ENCODE measurements around the gene IGFBP7.
A peak's percentile ranks its signal among the peaks of the same experiment; 100 is the strongest.

The IGFBP7 gene

DNA sequence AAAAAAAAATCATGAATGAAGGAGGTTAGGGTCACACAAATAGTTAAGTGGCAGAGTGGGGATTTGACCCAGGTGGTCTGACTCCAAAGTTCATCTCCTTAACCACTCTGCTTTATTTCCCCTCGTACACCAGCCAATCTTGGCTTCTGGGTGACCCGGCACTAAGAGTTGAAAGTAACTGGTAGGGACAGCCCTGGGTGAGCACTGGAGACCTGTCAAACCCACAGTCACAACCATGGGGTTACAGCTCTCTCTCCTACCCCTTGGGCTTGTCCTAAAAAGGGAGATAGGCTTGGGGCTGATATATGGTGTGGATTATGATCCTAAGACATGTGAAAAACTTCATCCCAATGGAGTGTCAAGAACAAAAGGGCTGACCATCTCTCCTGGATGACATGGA, 12.5 kb downstream of the IGFBP7 start:
- no peak for DNase-seq (ENCODE audit: low spot score)

DNA sequence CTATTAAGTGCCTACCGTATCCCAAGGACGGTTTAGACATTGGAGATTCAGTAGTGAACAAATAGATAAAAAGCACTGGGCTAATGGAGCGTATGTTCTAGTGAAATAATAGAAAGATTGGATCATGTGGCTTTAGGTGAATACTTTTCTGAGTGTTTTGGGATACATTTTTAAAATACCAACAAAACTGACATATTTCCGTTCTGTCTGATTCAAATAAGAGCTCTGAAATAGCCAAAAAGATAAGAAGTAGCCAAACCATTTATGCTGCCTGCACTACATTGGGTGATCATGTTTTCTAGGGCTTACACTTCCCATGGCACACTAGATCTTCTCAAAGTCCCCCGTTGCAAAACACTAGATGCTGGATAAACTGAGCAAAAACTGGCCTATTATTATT, 14.2 kb downstream of the IGFBP7 start:
- no peak for DNase-seq (ENCODE audit: low spot score)

DNA sequence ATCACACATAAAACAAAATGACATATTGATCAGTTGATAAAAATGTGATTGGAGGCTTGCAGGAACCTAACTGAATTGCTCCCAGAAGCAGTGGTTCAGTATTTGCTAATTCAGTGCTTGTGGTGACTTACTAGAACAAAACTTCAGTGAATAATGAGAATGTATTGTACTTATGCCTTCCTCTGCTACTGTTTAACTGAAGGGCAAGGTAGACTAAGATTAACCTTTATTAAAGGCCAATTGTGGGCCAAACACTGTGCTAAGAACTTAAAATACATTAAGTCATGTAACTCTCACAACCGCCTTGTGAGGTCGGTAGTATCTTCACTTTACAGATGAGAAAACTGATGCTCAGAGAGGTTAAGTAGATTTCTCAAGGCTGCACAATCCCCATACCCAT, 14.9 kb downstream of the IGFBP7 start:
- DNase-seq (ENCODE audit: low spot score), result no peak

DNA sequence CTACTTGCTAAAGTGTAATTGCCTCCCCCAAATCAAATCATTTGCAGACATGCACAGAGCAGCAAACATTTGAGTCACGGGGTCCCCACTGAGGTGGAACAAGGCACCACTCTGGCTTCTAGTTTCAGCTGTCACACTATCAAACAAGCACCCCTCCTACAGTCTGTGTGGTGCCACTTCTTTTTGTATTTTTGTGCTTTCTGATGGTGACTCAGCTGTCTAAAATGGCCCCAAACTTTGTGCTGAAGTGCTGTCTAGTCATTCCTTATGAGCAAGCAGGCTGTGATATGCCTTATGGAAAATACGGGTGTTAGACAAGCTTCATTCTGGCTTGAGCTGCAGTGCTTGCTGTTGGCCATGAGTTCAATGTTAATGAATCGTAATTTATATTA, 15.4 kb downstream of the IGFBP7 start:
- DNase-seq (ENCODE audit: low spot score), result peak; percentile 51

DNA sequence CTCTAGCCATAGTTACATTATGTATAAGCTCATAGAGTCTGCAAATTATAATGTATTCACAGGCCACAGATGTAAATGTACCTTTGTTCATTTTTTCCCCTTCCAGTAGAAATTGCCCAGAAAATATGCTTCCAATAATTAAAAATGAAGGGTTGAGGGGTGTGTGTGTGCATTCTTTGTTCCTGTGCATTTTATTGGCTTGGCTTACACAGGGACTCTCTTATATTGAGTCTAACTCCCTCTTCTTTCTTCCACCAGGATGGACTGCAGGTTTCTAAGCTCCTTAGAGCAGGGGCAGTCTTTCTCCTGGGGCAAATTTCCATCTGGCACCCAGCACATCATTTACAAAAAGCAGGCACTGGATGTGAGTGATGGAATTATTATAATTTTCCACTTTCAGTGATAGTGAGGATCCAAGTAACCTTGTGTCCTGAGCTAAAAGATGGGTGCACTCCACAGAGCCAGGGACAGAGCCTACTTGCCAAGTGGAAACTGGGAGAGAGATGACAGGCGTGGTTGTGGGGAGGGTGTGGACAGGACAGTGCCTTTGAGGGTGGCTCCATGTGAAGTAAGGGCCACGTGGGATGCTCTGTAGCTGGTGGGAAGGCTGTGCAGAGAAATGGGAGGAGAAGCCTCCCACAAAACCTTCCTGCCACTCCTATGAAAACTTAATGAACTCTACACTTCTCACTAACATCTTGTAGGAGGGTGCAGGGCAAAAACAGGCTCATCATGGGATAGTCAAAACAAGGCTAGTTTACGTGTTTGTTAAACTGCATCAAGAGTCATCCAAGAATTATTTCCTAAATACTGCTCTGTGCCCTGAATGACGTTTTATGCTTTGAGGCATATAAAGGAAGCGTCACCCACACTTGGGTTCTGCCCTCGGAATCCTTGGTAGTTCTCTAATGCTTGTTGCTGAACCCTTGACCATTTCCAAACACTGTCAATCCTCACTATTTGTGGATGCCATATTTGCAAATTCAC, 16.0 kb downstream of the IGFBP7 start:
- DNase-seq (ENCODE audit: low spot score), result no peak

DNA sequence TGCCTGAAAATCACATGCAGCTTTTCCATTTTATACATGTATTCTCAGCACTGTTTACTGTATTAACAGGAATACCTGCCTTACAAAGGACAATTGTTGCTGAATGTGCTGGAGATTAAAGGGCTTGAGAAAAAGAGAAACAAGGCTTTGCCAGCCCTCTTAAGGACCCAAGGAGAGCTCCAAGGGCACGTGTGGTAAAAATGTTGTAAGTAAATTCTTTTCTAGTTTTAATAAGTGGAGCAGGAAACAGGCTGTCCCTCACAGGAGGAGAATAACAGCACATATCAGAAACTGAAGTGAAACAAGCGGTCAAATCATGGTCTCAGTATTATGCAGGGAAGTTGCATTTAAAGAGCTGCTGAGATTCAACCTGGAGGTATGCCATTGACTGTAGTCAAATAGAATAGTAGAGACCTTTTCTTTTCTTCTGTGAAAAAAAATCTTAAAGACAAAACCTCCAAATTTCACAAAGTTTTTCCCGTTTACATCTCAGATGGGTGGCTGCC, 18.5 kb downstream of the IGFBP7 start:
- no peak for DNase-seq (ENCODE audit: low spot score)

DNA sequence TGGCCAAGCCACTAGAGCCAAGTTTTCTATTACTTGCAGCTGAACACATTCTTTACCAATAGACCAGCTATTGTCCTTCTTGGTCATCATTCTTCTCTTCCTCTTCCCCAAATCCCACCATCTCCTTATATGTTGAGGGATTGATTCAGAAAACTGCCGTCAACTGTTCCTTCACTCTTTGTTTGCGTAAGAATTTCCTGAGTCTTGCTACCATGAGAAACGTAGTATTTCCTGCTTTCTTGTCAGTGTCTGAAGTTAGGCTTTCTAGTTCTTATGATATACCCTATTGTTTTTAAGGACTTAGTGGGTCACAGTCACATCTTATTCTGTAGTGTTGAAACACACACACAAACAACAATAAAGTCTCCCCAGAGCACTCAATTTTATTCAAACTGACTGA, 20.1 kb downstream of the IGFBP7 start:
- DNase-seq (ENCODE audit: low spot score), result no peak

DNA sequence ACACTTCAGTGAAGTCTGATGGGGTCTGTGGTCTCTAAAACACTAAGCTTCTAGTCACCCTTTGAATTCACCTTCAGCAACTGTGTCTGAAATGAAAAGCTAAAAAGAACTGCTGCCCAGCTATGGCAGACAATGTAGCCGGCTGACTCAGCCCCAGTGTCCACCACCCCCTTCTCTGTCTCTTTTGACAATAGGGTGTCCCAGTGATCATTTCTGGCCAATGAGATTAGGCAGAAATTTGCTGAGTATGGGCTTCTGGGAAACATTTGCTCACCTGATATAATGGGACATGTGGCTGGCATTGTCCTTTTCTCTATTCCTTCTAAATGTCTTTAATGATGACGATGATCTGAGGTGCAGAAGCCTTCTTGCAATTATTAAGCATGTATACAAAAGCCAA, 20.6 kb downstream of the IGFBP7 start:
- no peak for DNase-seq (ENCODE audit: low spot score)

DNA sequence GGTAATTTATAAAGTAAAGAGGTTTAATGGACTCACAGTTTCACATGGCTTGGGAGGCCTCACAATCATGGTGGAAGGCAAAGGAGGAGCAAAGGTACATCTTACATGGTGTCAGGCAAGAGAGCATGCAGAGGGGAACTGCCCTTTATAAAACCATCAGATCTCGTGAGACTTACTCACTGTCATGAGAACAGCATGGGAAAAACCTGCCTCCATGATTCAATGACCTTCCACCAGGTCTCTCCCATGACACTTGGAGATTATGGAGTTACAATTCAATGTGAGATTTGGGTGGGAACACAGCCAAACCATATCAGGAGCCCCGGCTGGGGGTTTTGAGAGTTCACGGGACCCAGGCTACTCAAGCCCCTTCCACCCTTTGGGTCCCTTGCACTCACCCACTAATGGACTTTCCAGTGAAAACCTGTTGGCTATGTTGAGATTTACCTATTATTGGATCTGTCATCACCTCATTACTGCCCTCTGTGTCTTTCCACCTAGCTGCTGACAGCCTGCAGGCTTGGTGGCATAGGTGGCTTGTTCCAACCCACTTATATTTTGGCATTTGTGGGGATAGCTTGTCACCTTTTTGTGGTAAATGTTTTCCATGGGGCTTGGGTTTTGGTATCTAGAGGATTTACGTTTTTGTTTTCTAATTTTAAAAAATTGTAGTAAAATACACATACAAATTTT, 24.0 kb downstream of the IGFBP7 start:
- DNase-seq (ENCODE audit: low spot score), result no peak

DNA sequence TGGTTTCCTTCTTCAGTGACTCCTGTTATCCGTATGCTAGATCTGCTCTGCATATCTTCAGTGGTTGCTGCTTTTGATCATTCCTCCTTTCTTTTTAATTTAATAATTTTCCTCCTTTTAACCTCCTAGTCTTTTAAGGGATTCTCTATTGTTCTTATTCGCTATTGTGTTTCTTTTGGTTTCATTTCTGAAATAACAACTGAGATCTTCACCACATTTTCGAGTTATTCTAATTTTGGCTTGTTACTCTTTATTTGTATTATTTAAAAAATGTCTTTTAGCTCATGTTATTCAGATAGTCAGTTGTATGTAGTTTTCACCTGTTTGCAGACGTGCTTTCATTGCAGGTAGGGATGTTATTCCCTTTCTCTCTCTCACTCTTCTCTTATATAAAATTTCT, 24.9 kb downstream of the IGFBP7 start:
- DNase-seq (ENCODE audit: low spot score), result no peak

DNA sequence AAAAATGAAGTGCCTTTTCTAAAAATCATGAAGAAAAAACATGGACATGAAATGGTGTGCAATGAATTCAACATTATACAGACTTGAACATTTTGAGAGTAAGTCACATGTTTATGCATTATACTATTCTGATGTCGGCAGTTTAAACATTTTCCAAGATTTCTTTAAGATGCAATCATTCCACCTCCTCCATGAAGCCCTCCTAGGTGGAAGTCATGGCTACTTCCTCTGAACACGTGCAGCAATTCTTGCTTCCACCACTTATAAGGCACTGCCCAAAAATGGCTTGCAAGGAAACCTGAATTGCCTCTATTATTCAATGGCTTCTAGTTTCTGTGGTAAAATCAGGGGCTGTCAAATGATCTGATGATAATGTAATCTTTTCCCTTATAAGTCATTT, 25.8 kb downstream of the IGFBP7 start:
- DNase-seq (ENCODE audit: low spot score), result no peak

DNA sequence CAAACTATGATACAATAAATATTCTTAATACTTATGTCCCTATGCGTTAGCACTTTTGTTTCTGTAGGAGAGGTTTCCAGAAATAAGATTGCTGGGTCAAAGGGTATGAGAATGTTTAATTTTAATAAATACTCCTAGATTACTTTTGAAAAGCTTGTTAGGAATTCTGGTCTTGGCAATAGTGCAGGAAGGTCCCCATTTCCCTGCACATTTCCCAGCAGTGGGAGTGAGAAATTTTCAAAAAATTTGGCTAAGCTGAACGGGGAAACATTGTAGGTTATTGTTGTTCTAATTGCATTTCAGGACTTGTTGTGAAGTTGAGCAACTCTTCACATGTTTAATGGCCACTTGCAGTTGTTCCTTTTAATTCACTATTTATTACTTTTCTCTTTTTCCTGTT, 27.1 kb downstream of the IGFBP7 start:
- no peak for DNase-seq (ENCODE audit: low spot score)

DNA sequence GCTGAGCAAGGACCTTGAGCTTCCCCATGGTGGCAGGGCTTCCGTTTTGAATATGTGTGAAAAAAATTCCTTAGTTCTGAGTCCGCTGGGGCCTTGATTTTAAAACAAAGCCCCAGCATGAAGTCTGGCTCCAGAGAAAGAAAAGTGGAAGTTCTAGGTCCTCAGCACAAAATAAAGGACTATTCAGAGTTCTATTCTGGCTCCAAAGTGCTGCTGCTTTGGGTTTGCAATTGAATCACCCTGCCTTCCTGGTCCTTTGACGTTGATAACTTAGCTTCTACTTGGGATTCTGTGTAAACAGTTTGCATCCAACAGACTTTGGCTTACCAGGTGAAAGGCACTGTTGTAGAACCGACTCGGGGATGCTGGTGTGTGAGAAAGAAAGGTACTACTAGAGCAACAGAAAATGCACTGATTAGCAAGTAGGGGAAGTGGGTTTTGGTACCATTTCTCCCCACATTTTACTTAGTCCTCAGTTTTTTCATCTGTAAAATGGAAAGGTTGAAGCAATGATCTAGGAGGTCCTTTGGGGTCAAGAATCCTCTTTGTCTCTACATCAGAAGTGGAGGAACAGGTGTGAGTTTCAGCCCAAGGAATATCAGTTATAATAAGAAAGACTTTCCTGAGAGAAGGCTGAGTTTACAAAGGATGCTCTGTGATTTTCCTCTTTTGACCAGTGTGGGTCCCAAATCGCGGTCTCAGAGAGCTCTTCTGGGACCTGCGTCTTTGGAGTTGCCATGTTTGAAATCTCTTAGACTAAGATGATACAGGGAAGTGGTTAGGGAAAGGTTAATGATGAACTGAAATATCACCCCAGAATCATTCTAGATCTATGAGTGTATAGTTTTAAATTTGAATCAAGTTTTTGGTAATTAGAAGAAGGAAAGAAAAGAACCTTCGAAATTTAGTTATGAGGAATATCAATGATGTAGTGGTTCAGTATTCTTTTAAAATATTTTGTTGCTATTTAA, 28.2 kb downstream of the IGFBP7 start:
- no peak for DNase-seq (ENCODE audit: low spot score)

DNA sequence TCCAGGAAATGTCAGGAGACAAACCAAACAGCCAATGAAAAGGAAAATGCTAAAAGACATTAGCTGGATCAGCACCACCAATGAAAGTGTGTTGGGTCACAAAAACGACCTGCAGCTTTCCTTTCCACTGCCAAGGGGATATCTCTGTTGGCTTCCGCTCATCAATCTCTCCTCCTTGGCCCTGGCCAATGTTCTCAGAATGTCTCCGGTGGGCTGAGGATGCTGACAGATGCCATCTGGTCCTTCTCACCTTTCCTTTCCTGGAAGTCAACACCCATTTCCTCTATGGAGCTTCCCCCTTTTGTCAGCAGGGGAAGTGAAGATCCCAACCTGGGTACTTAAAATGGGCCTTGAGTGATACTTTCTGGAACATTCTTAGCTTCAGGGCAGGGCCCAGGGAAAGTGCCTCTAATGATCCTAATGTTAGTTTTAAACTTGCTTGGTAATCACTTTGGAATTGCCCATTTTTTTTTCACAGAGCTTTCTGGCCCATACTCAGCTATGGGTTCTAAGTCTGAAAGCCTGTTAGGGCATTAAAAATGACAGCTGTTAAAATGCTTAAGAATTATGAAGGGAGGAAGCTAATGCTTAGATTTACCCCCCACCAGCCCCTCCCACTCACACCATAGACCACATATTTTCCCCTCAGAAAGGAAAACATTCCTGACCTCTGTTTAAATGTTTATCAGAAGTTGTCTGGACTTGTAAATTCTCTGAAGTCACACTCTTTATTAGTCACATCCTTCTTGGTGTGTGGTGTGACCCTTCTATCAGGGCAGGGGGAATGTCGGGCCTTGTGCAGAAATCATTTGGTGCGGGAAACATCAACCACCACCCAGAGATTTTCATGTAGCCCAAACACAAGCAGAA, 29.2 kb downstream of the IGFBP7 start:
- peak; percentile 81 for DNase-seq (ENCODE audit: low spot score)

DNA sequence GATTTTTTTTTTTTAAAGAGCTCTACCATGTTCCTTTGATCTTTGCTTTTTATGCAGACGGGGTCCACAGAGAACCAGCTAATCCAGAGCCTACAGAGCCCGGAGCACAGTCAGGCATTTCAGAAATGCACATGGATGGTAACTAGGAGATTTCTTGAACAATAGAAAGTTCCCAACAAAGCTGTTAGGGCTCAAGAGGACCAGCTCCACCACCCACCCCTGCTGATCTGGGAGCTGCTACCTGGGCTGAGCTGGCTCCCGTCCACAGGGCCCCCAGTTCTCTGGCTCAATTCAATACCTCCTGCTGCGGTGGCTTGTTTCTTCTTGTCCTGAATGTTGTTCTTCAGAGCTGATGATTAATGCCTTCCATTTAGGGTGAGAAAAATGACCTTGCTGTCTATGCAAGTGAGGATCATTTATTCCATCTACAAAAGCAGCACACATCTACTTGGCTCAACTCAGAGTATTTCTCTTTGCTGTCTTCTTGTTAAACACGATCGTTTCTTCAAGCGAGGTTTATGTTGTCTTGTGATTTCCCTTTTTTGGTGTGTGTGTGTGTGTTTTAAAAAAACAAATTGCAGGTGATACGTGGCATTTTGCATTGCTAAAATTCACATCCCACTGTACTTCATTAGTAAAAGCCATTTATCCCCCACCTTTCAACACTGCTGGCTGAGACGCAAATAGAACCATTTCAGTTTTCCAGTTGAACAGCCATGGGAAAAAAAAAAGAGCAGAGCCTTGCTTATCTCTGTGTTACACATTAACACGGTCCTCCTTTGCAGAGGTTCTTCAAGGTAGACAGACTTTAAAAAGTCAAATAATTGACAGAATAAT, 31.3 kb downstream of the IGFBP7 start:
- DNase-seq (ENCODE audit: low spot score), result no peak

DNA sequence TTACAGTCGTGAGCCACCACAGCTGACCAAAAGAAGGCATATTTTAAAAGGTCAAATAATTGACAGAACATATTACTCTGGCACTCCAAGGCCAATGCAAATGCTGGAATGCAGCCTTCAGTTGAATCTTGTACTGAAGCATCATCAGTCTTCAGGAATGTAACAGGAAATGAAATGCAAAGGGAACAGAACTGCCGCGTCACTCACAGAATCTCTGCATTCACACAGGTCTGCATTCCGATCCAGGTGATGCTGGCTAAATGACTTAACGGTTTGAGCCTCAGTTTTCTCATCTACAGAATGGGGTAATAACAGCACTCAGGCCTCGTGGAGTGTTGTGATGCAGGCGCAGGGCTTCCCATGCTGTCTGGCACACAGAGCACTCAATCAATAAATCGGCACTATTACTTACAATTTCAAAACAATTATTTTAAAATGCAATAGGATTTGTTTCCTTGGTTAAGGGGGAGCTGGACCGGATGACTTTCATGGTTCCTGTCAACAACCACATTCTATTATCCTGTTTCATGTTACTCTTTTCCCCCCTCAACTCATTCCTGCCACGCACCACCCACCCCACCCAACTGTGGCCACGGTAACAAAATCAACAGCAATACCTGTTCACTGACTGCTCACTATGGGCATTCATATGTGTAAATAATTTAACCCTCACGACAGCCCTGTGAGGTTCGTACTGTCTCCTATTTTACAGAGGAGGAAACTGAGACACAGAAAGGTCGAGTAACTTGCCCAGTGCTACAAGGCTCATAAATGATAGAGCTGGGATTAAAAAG, 32.4 kb downstream of the IGFBP7 start:
- no peak for DNase-seq (ENCODE audit: low spot score)

DNA sequence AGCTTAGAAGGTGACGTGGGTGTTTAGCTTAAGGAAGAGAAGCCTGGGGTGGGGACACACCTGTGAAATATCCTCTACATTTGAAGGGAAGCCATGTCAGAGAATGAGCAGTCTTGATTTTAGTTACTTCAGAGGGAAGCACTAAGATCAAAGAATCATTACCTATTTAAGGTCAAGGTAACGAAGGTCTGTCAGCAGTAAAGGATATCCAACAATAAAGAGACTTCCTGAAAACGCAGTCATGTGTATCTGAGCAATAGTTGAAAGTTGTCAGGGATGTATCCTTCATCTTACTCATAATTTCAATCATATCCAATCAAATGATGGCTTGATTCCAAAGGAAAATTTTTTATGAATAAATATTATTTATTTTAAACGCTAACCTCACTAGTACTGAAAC, 33.5 kb downstream of the IGFBP7 start:
- no peak for DNase-seq (ENCODE audit: low spot score)

DNA sequence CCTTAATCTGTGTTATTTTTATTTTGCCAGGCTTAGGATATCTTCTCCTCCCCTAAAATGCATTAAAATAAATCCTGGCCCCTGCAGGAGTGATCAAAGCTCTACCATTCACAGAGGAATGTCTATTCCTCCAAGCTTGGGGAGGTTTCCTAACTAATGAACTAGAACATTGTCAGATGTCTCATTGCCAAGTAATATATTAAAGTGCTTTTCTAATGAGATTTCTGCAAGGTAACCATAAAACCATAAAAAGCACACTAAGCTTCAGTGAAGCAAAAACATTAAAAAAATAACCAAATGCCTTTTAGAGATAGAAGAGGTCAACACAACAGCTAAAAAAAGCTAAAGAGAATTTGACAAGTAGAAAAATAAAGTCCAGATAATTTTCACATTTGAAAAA, 34.8 kb downstream of the IGFBP7 start:
- DNase-seq (ENCODE audit: low spot score), result no peak

DNA sequence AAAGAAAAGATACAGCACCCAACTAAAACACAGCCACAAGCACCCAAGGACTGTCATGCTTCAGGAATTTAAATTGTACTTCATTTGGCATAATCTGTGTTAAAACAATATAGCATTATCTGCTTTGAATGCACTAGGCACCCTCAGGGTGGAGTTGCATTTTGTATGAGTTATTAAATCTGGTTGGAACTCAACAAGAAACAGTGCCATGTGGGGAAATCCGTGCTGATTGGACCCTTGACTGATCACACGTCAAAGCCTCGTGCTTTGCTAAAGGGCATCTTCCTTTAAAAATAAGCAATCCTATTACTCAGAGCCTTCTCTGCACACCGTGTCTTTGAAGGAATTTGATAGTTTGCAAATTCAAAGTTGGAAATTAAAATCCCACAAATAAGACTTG, 35.4 kb downstream of the IGFBP7 start:
- DNase-seq (ENCODE audit: low spot score), result peak; percentile 64
